ENCODE results near the gene KLK14.

The KLK14 gene

DNA sequence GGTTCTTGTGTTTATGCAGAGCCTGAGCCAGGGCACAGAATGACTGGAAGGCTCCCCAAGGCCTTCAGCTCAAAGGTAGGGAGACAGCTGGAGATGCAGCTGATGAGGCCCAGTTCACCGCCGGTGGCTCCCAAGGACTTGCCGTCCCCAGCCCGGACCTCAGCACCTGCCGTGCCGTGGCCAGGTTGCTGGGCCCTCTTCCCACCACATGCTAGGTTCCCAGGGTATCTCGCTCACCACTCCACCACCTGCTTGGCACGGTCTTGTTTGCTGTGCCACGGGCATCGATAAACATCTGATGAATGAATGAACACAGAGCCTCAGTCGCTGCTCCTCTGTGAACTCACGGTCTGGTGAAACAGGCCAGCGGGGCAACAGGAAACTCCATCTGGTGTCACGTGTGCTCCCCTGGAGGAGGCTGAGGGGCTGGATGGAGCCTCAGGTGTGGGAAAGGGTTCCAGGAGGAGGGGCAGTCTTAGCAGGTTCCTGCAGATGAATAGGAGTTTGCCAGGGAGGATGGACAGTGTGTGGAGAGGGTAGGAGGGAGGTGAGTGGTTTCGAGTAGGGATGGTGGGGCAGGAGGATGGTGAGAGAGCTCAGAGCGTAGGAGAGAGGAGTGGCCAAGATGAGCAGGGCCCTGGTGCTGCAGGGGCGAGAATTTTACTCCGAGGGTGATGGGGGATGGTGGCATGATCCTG is 3.6 kb upstream of the KLK14 start:
- DNase-seq (ENCODE audit: low read depth in 2 of 2, low spot score in 1 of 2): no peak

DNA sequence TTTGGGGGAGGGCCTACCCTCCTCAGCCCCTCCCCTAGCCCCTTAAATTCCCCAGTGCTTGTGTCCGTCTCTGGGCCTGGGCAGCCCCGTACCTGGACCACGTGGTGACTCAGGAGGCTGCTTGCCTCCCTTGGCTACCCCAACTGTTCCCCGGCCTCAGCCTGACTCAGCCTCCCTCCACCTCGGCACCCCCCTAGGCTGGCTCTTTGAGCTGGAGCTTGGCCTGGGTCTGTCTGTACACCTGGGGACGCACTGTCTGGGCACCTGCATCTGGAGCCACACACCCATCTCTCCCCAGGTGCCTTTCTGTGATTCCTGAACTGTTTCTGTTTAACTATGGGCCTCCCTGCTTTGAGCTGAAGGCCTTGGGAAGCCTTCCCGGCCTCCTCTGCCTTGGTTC is 1.8 kb upstream of the KLK14 start:
- DNase-seq (ENCODE audit: low read depth in 2 of 2, low spot score in 1 of 2): no peak

DNA sequence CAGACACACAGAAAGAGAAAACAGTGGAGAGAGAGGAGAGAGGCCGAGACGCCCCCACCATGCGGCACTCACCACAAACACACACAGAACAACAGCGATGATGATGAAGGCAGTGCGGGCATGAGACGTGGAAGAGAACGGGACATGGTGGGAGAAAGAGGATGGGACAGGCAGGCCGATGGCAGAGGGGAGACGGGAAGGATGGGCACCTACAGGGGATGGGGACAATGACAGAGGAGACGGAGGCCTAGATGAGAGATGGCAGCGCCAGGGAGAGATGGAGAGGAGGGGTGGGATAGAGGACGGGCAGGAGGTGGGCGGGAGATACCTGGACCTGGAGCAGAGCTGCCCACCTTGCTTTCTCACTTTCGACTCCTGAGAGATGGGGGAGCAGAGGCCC is 1.1 kb upstream of the KLK14 start:
- no peak for DNase-seq (ENCODE audit: low read depth in 2 of 2, low spot score in 1 of 2)

GRCh38 chr19:51083181-51083580 is 494 bp upstream of the KLK14 start:
- no peak for DNase-seq (ENCODE audit: low read depth in 2 of 2, low spot score in 1 of 2)

GRCh38 chr19:51081476-51081875 is 1.2 kb downstream of the KLK14 start:
- DNase-seq (ENCODE audit: low read depth in 2 of 2, low spot score in 1 of 2): no peak

- no peak for DNase-seq (ENCODE audit: low read depth in 2 of 2, low spot score in 1 of 2)
Measured at GRCh38 chr19:51079481-51080110, 3.1 kb downstream of the KLK14 start.

DNA sequence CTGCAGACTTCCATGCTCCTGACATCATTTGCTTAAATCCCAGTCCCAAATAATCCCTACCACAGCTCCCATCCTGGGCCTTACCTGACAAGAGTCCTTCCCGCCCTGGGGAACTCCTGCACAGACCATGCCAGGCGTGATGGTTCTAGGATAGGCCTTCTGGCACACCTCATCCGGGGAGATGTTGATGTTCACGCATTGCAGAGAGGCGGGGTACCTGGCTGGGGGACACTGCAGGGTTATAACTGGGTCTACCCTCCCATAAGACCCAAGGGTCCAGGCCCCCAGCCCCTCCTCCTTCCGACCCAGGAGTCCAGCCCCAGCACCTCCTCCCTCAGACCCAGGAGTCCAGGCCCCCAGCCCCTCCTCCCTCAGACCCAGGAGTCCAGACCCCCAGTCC is 4.0 kb downstream of the KLK14 start:
- no peak for DNase-seq (ENCODE audit: low read depth in 2 of 2, low spot score in 1 of 2)

DNA sequence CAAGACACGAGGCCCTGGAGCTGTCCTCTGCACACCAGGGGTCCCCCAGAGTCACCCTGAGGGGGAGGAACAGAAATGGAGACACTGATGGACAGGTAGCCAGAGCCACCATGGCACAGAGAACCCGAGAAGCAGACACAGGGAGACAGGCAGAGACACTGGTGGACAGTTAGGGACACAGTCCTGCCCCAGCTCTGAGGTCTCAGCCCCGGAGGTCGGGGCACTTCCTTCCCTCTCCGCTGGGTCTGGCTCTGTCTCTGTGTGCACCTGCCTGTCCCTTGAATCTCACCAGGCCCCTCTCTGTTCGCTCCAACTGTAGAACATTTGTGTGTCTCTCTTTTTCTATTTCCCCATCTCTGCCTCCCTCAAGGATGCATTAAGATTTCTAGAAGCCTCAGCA is 4.6 kb downstream of the KLK14 start:
- no peak for DNase-seq (ENCODE audit: low read depth in 2 of 2, low spot score in 1 of 2)

DNA sequence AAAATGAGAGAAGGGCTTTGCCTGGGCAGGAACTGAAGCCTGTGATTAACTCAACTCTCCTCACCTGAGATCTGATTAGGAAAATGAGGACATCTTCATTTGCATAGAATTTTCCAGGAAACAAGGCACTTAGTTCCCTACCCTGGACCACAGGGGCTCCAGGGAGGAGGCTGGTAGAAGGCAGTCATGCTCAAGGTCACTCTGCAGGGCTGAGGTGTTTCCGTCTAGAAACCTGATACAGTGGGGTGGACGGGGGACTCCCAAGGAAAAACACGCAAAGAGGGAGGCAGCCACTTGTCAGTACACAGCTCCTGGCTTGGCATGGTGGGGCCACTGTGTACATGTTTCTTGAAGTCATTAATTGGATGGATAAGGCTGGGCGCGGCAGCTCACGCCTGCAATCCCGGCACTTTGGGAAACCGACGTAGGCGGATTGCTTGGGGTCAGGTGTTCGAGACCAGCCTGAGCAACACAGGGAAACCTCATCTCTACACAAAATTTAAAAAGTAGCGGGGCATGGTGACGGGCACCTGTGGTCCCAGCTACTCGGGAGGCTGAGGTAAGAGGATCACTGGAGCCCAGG is 6.0 kb downstream of the KLK14 start:
- no peak for DNase-seq (ENCODE audit: low read depth in 2 of 2, low spot score in 1 of 2)

GRCh38 chr19:51075998-51076397 is 6.7 kb downstream of the KLK14 start:
- no peak for DNase-seq (ENCODE audit: low read depth in 2 of 2, low spot score in 1 of 2)

- DNase-seq (ENCODE audit: low read depth in 2 of 2, low spot score in 1 of 2): no peak
Measured at GRCh38 chr19:51071095-51071405, 11.6 kb downstream of the KLK14 start.

- no peak for DNase-seq (ENCODE audit: low read depth in 2 of 2, low spot score in 1 of 2)
Measured at GRCh38 chr19:51070334-51071094, 12.2 kb downstream of the KLK14 start.

DNA sequence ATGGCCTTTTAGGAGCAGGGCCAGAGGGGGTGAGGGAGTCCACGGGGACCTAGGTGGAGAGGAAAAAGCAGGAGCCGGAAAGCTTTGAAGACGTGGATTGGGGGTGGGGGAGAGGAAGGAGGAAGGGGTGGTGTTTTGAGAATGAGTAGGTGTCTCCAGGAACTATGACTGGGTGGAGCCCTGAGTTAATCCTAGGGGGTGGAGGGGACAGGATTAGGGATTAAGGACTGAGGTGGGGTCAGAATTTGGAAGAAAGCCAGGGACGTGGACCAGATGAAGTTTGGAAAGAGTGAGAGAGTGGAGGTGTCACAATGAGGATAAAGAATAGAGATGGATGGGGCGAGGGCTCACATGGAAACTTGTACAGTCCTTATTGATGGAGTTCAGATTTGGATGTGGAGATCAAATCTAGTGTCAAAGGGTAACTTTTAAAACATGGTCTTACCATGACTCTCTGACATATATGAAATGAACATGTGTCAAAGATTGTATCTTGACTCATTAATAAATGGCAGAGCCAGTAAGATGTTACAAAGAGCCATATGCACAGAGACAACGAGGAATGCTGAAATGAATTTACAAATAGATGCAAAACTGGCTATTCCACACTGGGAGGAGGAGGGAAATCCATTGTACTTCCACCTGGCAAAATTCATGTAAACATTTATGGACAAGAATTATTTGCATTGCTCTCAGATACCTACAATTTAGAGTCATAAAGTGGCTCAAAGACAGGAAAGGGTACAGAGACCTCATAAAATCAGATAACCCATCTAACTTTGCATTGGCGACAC is 16.1 kb downstream of the KLK14 start:
- DNase-seq (ENCODE audit: low read depth in 2 of 2, low spot score in 1 of 2): no peak

- DNase-seq (ENCODE audit: low read depth in 2 of 2, low spot score in 1 of 2): no peak
Measured at GRCh38 chr19:51065221-51065960, 17.3 kb downstream of the KLK14 start.

GRCh38 chr19:51064534-51065220 is 18.0 kb downstream of the KLK14 start, which contains the start of gene KLK13:
Gene KLK13, minus strand, starts transcription at chr19:51065092. Its CDS starts 25 bp downstream, at chr19:51065067.
- DNase-seq (ENCODE audit: low read depth in 2 of 2, low spot score in 1 of 2): no peak

DNA sequence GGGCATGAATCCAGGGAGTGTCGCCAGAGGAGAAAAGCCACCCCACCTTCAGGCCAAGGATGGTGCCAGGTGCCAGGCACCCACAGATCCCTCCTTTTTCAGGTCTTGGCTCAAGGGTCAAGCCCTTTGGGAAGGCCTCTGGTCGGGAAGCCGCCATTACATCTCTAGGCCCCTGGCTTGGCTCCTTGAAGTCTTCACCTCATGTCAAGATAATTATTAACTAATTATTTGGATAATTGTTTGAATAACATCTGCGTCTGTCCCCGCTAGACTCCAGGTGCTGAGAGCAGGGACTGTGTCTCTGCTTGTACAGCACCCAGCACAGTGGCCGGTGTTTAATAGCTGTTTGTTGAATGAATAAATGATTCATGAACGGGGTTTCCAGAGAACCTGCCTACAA is 19.0 kb downstream of the KLK14 start:
- DNase-seq (ENCODE audit: low read depth in 2 of 2, low spot score in 1 of 2): no peak

DNA sequence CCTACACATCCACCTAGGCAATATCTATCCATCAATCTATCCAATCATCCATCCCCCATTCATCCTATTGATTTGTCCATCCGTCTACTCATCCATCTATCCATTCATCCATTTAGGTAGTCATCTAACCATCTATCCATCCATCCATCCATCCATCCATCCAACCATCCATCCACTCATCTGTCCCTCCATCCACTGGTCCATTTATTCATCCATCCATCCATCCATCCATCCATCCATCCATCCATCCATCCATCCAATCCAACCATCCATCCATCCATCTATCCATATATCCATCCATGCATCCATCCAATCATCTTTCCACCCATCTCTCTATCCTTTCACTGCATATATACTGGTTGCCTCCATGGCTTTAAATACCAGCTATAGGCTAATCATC is 21.7 kb downstream of the KLK14 start:
- DNase-seq (ENCODE audit: low read depth in 2 of 2, low spot score in 1 of 2): no peak

- DNase-seq (ENCODE audit: low read depth in 2 of 2, low spot score in 1 of 2): no peak
Measured at GRCh38 chr19:51060336-51060735, 22.4 kb downstream of the KLK14 start.

- DNase-seq (ENCODE audit: low read depth in 2 of 2, low spot score in 1 of 2): no peak
Measured at GRCh38 chr19:51059715-51060114, 23.0 kb downstream of the KLK14 start.

GRCh38 chr19:51055866-51056265 is 26.8 kb downstream of the KLK14 start:
- no peak for DNase-seq (ENCODE audit: low read depth in 2 of 2, low spot score in 1 of 2)

All from stimulated activated CD8-positive, alpha-beta memory T cell treated with anti-CD3 and anti-CD28 coated beads, Interleukin-4, amount 100 ng/mL, for 1 hour (primary cell).